Neural cell (in vitro differentiated cells): ENCODE results near the gene CACNA2D2. TPM values are rescaled to one million over a fixed set of nuclear protein-coding genes. Genes with fewer than 3 reads are reported as not detected.

Source experiments
- H2AFZ ChIP-seq: fragments of 200-600, 300-800 bp; sonication (generic), shearing (Covaris generic); 2 replicates; pipeline ENCODE4 v1.6.0; 2014; ENCODE audit warnings: low read depth, mild to moderate bottlenecking, antibody characterized with exemption, low read length, moderate library complexity
- H3F3A ChIP-seq: fragments of 200-600 bp; shearing (Covaris generic); 2 replicates; pipeline ENCODE4 v1.6.1; 2016; ENCODE audit warnings: mild to moderate bottlenecking, moderate library complexity, mixed read lengths, antibody characterized with exemption, low read length; ENCODE audit not compliant: insufficient read depth, poor library complexity, severe bottlenecking
- H3K27ac ChIP-seq: fragments of 200-600, 300-800 bp; sonication (generic), shearing (Covaris generic); 2 replicates; pipeline ENCODE4 v1.5.1; 2014; ENCODE audit warnings: mild to moderate bottlenecking, low read length, moderate library complexity
- H3K27me3 ChIP-seq: fragments of 300-800, 200-600 bp; sonication (generic), shearing (Covaris generic); 2 replicates; pipeline ENCODE4 v1.6.0; 2014; ENCODE audit warnings: mild to moderate bottlenecking, low read depth, low read length, moderate library complexity; ENCODE audit not compliant: insufficient read depth
- H3K36me3 ChIP-seq: fragments of 300-800, 200-600 bp; sonication (generic), shearing (Covaris generic); 2 replicates; pipeline ENCODE4 v1.5.1; 2014; ENCODE audit warnings: mild to moderate bottlenecking, antibody characterized with exemption, low read length, moderate library complexity; ENCODE audit not compliant: insufficient read depth
- H3K4me2 ChIP-seq: fragments of 300-800, 200-600 bp; sonication (generic), shearing (Covaris generic); 2 replicates; pipeline ENCODE4 v1.6.0; 2014; ENCODE audit warnings: mild to moderate bottlenecking, low read length
- H3K4me3 ChIP-seq: fragments of 300-800, 200-600 bp; sonication (generic), shearing (Covaris generic); 2 replicates; pipeline ENCODE4 v1.5.1; 2014; ENCODE audit warnings: mild to moderate bottlenecking, low read length, moderate library complexity
- H3K79me2 ChIP-seq: fragments of 200-600 bp; shearing (Covaris generic); replicated peaks from 2 replicates; pipeline ENCODE4 v1.6.0; 2014; ENCODE audit warnings: mild to moderate bottlenecking, low read length, moderate library complexity; ENCODE audit not compliant: insufficient read depth
- H3K9ac ChIP-seq: fragments of 300-800, 200-600 bp; sonication (generic), shearing (Covaris generic); 2 replicates; pipeline ENCODE4 v1.6.1; 2016; ENCODE audit warnings: mild to moderate bottlenecking, low read length, mixed read lengths
- H3K9me2 ChIP-seq: fragments of 200-600 bp; shearing (Covaris generic); 2 replicates; pipeline ENCODE4 v1.6.1; 2016; ENCODE audit warnings: mild to moderate bottlenecking, low read length, mixed read lengths; ENCODE audit not compliant: insufficient read depth
- H3K9me3 ChIP-seq: fragments of 200-600, 300-800 bp; sonication (generic), shearing (Covaris generic); 2 replicates; pipeline ENCODE4 v1.6.1; 2016; ENCODE audit warnings: mild to moderate bottlenecking, mixed run types, low read length, moderate library complexity, mixed read lengths
- H4K20me1 ChIP-seq: fragments of 200-600 bp; shearing (Covaris generic); 2 replicates; pipeline ENCODE4 v1.6.1; 2016; ENCODE audit warnings: mild to moderate bottlenecking, mixed run types; ENCODE audit not compliant: insufficient read depth
- EP300 ChIP-seq: fragments of 450-650 bp; conservative IDR thresholded peaks from 2 replicates; pipeline ENCODE4 v1.6.1; 2014; ENCODE audit warnings: antibody characterized with exemption, mild to moderate bottlenecking, moderate library complexity; ENCODE audit not compliant: poor library complexity, severe bottlenecking
- EZH2 ChIP-seq: fragments of 200-600, 300-800 bp; shearing (Covaris generic), sonication (generic); IDR thresholded peaks from 2 replicates; pipeline ENCODE4 v1.6.1; 2014; ENCODE audit warnings: antibody characterized with exemption, low read length, borderline replicate concordance, mild to moderate bottlenecking; ENCODE audit not compliant: insufficient read depth, poor library complexity, severe bottlenecking
- MXI1 ChIP-seq: fragments of 450-650 bp; conservative IDR thresholded peaks from 2 replicates; pipeline ENCODE4 v1.6.1; 2014; ENCODE audit warnings: antibody characterized with exemption, mild to moderate bottlenecking; ENCODE audit not compliant: poor library complexity, severe bottlenecking
- POLR2AphosphoS5 ChIP-seq: IDR thresholded peaks from 2 replicates; pipeline ENCODE4 v1.6.1; 2012
- RAD21 ChIP-seq: fragments of 450-650 bp; conservative IDR thresholded peaks from 2 replicates; pipeline ENCODE4 v1.6.1; 2014; ENCODE audit warnings: antibody characterized with exemption, mild to moderate bottlenecking, moderate library complexity
- SMC3 ChIP-seq: fragments of 450-650 bp; conservative IDR thresholded peaks from 2 replicates; pipeline ENCODE4 v1.6.1; 2014; ENCODE audit warnings: antibody characterized with exemption, mild to moderate bottlenecking, moderate library complexity; ENCODE audit not compliant: poor library complexity
- TAF1 ChIP-seq: IDR thresholded peaks from 2 replicates; pipeline ENCODE4 v1.6.1; 2012; ENCODE audit warnings: low read depth
- polyA plus RNA-seq: library from polyadenylated mRNA; depleted of rRNA; stranded (reverse); fragments of >200 nt; gene quantifications from 2 replicates; pipeline ENCODE4 v1.2.3, GENCODE V29; 2014
- TF ChIP-seq, protein P1 (sequence below): fragments of 450-650 bp; IDR thresholded peaks from 2 replicates; pipeline ENCODE4 v1.5.1; 2014; ENCODE audit warnings: antibody characterized with exemption, mild to moderate bottlenecking, moderate library complexity; ENCODE audit not compliant: poor library complexity, severe bottlenecking

The CACNA2D2 gene
- polyA plus RNA-seq, 1 donor from 2014 or later = 7.8 TPM

DNA sequence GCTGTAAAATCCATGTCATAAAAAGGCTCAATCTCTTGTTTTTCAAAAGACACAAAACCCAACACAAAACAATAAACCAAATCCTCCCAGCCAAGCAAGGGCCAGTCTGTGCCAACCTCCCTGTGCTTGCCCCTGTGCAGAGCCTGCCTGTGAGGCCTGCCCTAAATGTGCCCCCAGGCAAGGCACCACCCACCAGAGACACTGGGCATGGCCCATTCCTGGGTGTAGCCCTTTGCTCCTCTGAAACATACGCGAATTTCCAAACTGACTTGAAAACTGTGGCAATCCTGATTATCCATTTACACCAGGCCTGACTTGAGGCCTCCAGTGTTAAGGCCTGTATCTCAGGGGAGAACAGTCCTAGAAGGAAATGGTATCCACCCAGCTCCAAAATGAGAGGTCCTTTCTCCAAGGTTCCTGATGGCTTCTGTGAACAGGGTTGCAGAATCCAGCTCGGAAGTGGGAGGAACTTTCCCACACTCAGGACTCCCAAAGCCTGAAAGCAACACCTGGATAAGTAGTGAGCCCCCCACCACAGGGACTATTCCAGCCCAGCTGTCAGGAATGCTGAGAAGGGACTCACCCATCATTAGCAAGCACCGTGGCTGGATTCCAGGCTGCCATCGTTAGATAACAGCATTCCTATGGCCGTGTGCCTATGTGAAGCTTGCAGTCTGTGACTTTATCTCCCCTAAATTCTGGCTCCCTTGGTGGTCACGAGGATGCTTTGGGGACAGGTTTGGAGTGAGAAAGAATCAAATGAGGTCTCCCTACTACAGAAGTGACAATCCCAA lies 61.8 kb downstream of the CACNA2D2 start:
- Histone ChIP-seq H3K27ac (no peak overlapping the region), H3F3A (no peaks in the 10 kb centered on the region), H3K4me2 (no peak overlapping the region), H3K9ac (no peak overlapping the region), H3K27me3 (no peaks in the 10 kb centered on the region), H3K79me2 (no peaks in the 10 kb centered on the region), H3K4me3 (no peak overlapping the region), H4K20me1 (no peaks in the 10 kb centered on the region), H3K36me3 (no peaks in the 10 kb centered on the region), H3K9me3 (no peaks in the 10 kb centered on the region), H2AFZ (no peak overlapping the region), H3K9me2 (no peaks in the 10 kb centered on the region)
- TF ChIP-seq EZH2 (no peak), TAF1 (no peak), EP300 (no peak), RAD21 (no peak), MXI1 (no peak), SMC3 (no peak)
- TF ChIP-seq, protein P1, sequence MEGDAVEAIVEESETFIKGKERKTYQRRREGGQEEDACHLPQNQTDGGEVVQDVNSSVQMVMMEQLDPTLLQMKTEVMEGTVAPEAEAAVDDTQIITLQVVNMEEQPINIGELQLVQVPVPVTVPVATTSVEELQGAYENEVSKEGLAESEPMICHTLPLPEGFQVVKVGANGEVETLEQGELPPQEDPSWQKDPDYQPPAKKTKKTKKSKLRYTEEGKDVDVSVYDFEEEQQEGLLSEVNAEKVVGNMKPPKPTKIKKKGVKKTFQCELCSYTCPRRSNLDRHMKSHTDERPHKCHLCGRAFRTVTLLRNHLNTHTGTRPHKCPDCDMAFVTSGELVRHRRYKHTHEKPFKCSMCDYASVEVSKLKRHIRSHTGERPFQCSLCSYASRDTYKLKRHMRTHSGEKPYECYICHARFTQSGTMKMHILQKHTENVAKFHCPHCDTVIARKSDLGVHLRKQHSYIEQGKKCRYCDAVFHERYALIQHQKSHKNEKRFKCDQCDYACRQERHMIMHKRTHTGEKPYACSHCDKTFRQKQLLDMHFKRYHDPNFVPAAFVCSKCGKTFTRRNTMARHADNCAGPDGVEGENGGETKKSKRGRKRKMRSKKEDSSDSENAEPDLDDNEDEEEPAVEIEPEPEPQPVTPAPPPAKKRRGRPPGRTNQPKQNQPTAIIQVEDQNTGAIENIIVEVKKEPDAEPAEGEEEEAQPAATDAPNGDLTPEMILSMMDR = no peak

DNA sequence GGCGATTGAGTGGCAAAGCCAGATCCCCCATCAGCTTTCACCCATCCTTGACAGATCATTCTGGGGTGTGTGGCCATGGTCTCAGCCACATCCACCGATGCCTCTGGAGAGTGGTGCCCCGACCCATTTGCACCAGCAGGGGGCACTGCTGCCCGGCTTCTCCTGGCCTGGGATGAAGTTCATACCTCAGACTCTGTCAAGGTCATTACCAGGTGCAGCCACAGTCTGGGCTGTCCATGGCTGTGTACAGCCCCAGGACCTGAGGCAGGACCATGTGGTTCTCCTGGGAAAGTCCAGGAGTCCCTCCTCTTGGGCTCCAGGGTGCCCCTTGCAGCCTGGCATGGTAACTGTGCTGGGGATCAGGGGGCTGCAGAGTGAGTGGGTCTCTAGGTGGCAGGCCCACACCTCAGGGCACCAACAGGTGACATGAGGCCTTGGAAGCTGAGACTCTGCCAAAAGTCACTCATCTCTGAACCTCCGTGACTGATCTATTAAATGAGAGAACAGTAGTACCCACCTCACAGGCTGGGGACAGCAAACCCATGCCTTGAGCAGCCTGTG lies 67.2 kb downstream of the CACNA2D2 start:
- no peaks in the 10 kb centered on the region for H3K9me3 ChIP-seq
- no peaks in the 10 kb centered on the region for H3K9me2 ChIP-seq
- no peaks in the 10 kb centered on the region for H3K79me2 ChIP-seq
- peak overlapping the region; percentile 32 for H3K4me3 ChIP-seq
- H3K36me3 ChIP-seq = no peaks in the 10 kb centered on the region
- no peaks in the 10 kb centered on the region for H3F3A ChIP-seq
- no peaks in the 10 kb centered on the region for H3K27me3 ChIP-seq
- peak overlapping the region; percentile 83 for H3K27ac ChIP-seq
- H3K4me2 ChIP-seq = no peak overlapping the region
- H3K9ac ChIP-seq = peak overlapping the region; percentile 68
- TF ChIP-seq SMC3 (peak; percentile 86), RAD21 (peak; percentile 87), POLR2AphosphoS5 (no peak)
- TF ChIP-seq, protein P1 = peak; percentile 85
- no peaks in the 10 kb centered on the region for H4K20me1 ChIP-seq
- no peak overlapping the region for H2AFZ ChIP-seq
